Spleen (tissue), 11 donors: ENCODE results near the gene LSM7. TPM values are rescaled to one million over a fixed set of nuclear protein-coding genes. Genes with fewer than 3 reads are reported as not detected.

Source experiments
- DNase-seq: peaks from one replicate; pipeline ENCODE4 v3.0.0-alpha.2; 2020
- H3K27ac ChIP-seq, 8 donors: fragments of 200-600 bp; sonication (generic) in 7 of 8; 1 replicate in 4 of 8; 2 replicates in 4 of 8; pipeline versions ENCODE4 v1.5.0 to v1.8.0; 2016 to 2021; ENCODE audit warnings: inconsistent platforms in 4 of 8, mild to moderate bottlenecking in 4 of 8, moderate library complexity in 1 of 8
- H3K27me3 ChIP-seq, 7 donors: fragments of 200-600 bp; sonication (generic) in 6 of 7; replicated peaks in 1 of 7; 1 replicate in 4 of 7; 2 replicates in 3 of 7; pipeline versions ENCODE4 v1.5.0 to v1.8.0; 2016 to 2021; ENCODE audit warnings: inconsistent platforms in 3 of 7, mild to moderate bottlenecking in 1 of 7
- H3K36me3 ChIP-seq, 6 donors: fragments of 200-600 bp; sonication (generic) in 5 of 6; 1 replicate in 4 of 6; 2 replicates in 2 of 6; pipeline versions ENCODE4 v1.5.0 to v1.8.0; 2016 to 2021; ENCODE audit warnings: inconsistent platforms in 2 of 6
- H3K4me1 ChIP-seq, 6 donors: fragments of 200-600 bp; sonication (generic) in 5 of 6; 1 replicate in 3 of 6; 2 replicates in 3 of 6; pipeline versions ENCODE4 v1.5.0 to v1.8.0; 2016 to 2021; ENCODE audit warnings: inconsistent platforms in 3 of 6
- H3K4me3 ChIP-seq, 8 donors: fragments of 200-600 bp; sonication (generic) in 7 of 8; 1 replicate in 4 of 8; 2 replicates in 4 of 8; pipeline versions ENCODE4 v1.5.0 to v1.8.0; 2016 to 2021; ENCODE audit warnings: inconsistent platforms in 4 of 8, mild to moderate bottlenecking in 4 of 8, moderate library complexity in 2 of 8
- H3K9me3 ChIP-seq, 8 donors: fragments of 200-600 bp; sonication (generic) in 7 of 8; 1 replicate in 4 of 8; 2 replicates in 4 of 8; pipeline versions ENCODE4 v1.5.0 to v1.8.0; 2016 to 2021; ENCODE audit warnings: inconsistent platforms in 4 of 8
- CTCF ChIP-seq, 11 experiments: fragments of 200-600 bp in 7 of 11; fragments of 450-650 bp in 4 of 11; sonication (generic) in 4 of 11; IDR thresholded peaks in 8 of 11; conservative IDR thresholded peaks in 3 of 11; 1 replicate in 7 of 11; 2 replicates in 4 of 11; pipeline versions ENCODE4 v1.4.0 to v1.8.0; 2016 to 2021; ENCODE audit warnings: antibody characterized with exemption in 11 of 11, inconsistent platforms in 4 of 11, mild to moderate bottlenecking in 1 of 11
- POLR2A ChIP-seq, 3 donors: fragments of 450-650 bp; IDR thresholded peaks; one replicate each; pipeline ENCODE4 v1.5.1; 2017; ENCODE audit warnings: antibody characterized with exemption in 3 of 3, mild to moderate bottlenecking in 1 of 3
- POLR2AphosphoS5 ChIP-seq, 3 donors: sonication (generic); formaldehyde crosslinking; IDR thresholded peaks; one replicate each; pipeline ENCODE4 v1.5.1; 2017; ENCODE audit warnings: antibody characterized with exemption in 3 of 3
- WGBS, 5 donors: extraction: QIAGEN DNeasy Blood & Tissue Kit in 3 of 5; methylation state at CpG; one replicate each; pipeline versions ENCODE4 v1.1.5 to v1.1.7; 2013 to 2018; 5-methylcytosine and 5-hydroxymethylcytosine counted together
- intact Hi-C: fragments of 100-400 bp; cut with DNase I; formaldehyde crosslinking; loops from one replicate; pipeline ENCODE4 v1.15.0; 2023; ENCODE audit warnings: low total_unique reads
- polyA plus RNA-seq, 3 donors: library from polyadenylated mRNA; stranded (reverse); fragments of 200-250 nt; gene quantifications; one replicate each; pipeline ENCODE4 v1.2.1, GENCODE V29; 2013
- total RNA-seq, 7 donors: library from RNA; depleted of rRNA in 3 of 7; stranded (reverse); fragments of >200 nt in 3 of 7; fragmentation: NEBNext Ultra II Directional in 4 of 7; extraction: Animal tissue kit (Norgen Biotek cat#: 25700) in 4 of 7; gene quantifications; one replicate each; pipeline versions ENCODE4 v1.1.0 to v1.2.1, GENCODE V29; 2016 to 2021
- donor health status: healthy with polysubstance abuse.
- donor health status: DM: no; HTN: no; CAD: no; lungs with moderate emphysema.
- donor health status: DM: no; HTN: no; CAD: no.
- donor health status: Bipolar disorder and iron deficiency.
- donor health status: healthy.
- donor health status: DM: no; HTN: no; CAD: no.
- donor health status: DM: yes; HTN: yes; CAD: no.

Gene LSM7
- total and polyA plus RNA-seq, 10 donors = 60.7 to 524 (median 111) TPM

GRCh38 chr19:2333027-2333806, 4.8 kb upstream of the LSM7 start:
- H3K27me3 ChIP-seq = no peaks in the 10 kb centered on the region
- peak overlapping the region in 7 of 8 donors; percentile 5 to 92 (median 84) for H3K27ac ChIP-seq
- WGBS, 5 donors = 36 to 59% (median 44%) methylated on average over 21 to 27 of the region's 27 CpGs
- intact Hi-C loops = no loop called here
- no peaks in the 10 kb centered on the region for H3K9me3 ChIP-seq
- TF ChIP-seq POLR2A (IDR thresholded peaks at IDR 0.05) = no peak
- TF ChIP-seq POLR2AphosphoS5 (IDR thresholded peaks at IDR 0.05) = no peak
- peaks cover 23 to 61% (median 53%) of the 10 kb centered on the region in 6 donors for H3K4me1 ChIP-seq
- H3K4me3 ChIP-seq = peak overlapping the region in 3 of 8 donors; percentile 4 to 58 (median 23)
- DNase-seq = peak; percentile 85
- H3K36me3 ChIP-seq = peaks cover 0 to 20% (median 4%) of the 10 kb centered on the region in 6 donors

GRCh38 chr19:2332341-2333026, 4.1 kb upstream of the LSM7 start:
- peak overlapping the region in 3 of 8 donors; percentile 10 to 58 (median 23) for H3K4me3 ChIP-seq
- peaks cover 24 to 67% (median 58%) of the 10 kb centered on the region in 6 donors for H3K4me1 ChIP-seq
- DNase-seq = peak; percentile 93
- 27 to 52% (median 39%) methylated on average over 14 to 17 of the region's 17 CpGs for WGBS, 5 donors
- H3K27me3 ChIP-seq = no peaks in the 10 kb centered on the region
- intact Hi-C loops = no loop called here
- peaks cover 0 to 12% (median 4%) of the 10 kb centered on the region in 6 donors for H3K36me3 ChIP-seq
- peak overlapping the region; percentile 21 to 92 (median 83) for H3K27ac ChIP-seq
- peak in 1 of 3 donors; percentile 61 for TF ChIP-seq POLR2A (IDR thresholded peaks at IDR 0.05)
- peak; percentile 83 to 93 (median 89) for TF ChIP-seq POLR2AphosphoS5 (IDR thresholded peaks at IDR 0.05)
- no peak for TF ChIP-seq CTCF (IDR thresholded peaks at IDR 0.05 in 8 of 11, conservative IDR thresholded peaks at IDR 0.05 in 3 of 11)
- H3K9me3 ChIP-seq = no peaks in the 10 kb centered on the region

GRCh38 chr19:2331601-2332246, 3.3 kb upstream of the LSM7 start:
- 58 to 75% (median 64%) methylated on average over 11 to 12 of the region's 12 CpGs for WGBS, 5 donors
- H3K4me1 ChIP-seq = peaks cover 30 to 75% (median 66%) of the 10 kb centered on the region in 6 donors
- H3K9me3 ChIP-seq = no peaks in the 10 kb centered on the region
- DNase-seq = no peak
- H3K36me3 ChIP-seq = peaks cover 0 to 9% (median 2%) of the 10 kb centered on the region in 6 donors
- no peaks in the 10 kb centered on the region for H3K27me3 ChIP-seq
- H3K4me3 ChIP-seq = peak overlapping the region in 1 of 8 donors; percentile 58
- TF ChIP-seq POLR2AphosphoS5 (IDR thresholded peaks at IDR 0.05) (no peak), POLR2A (IDR thresholded peaks at IDR 0.05) (no peak), CTCF (IDR thresholded peaks at IDR 0.05 in 8 of 11, conservative IDR thresholded peaks at IDR 0.05 in 3 of 11) (no peak)
- intact Hi-C loops = no loop called here
- peak overlapping the region; percentile 21 to 92 (median 83) for H3K27ac ChIP-seq

GRCh38 chr19:2330632-2331284, 2.4 kb upstream of the LSM7 start:
- 59 to 83% (median 73%) methylated on average over 18 to 20 of the region's 20 CpGs for whole genome bisulfite sequencing, 5 donors
- DNase-seq = no peak
- no peaks in the 10 kb centered on the region for H3K27me3 ChIP-seq
- peaks cover 0 to 19% (median 3%) of the 10 kb centered on the region in 6 donors for H3K36me3 ChIP-seq
- H3K4me1 ChIP-seq = peaks cover 32 to 84% (median 75%) of the 10 kb centered on the region in 6 donors
- H3K9me3 ChIP-seq = no peaks in the 10 kb centered on the region
- TF ChIP-seq CTCF (IDR thresholded peaks at IDR 0.05 in 8 of 11, conservative IDR thresholded peaks at IDR 0.05 in 3 of 11) (no peak), POLR2AphosphoS5 (IDR thresholded peaks at IDR 0.05) (no peak), POLR2A (IDR thresholded peaks at IDR 0.05) (no peak)
- H3K27ac ChIP-seq = peak overlapping the region in 4 of 8 donors; percentile 84 to 92 (median 84)
- no peak overlapping the region for H3K4me3 ChIP-seq
- intact Hi-C loops = no loop called here
